ENCODE results near the gene CPSF4L.
A peak's percentile ranks its signal among the peaks of the same experiment; 100 is the strongest.

GRCh38 chr17:73309727-73310596 is 48.3 kb upstream of the CPSF4L start:
- TF ChIP-seq CTCF (IDR thresholded peaks at IDR 0.05) (no peak), POLR2A (IDR thresholded peaks at IDR 0.05) (peak in 1 of 2 donors; percentile 16)
